Renal pelvis (tissue), 4 donors: Measurements from ENCODE around the gene CPTP. TPM values are rescaled to one million over a fixed set of nuclear protein-coding genes. Genes with fewer than 3 reads are reported as not detected.

Source experiments
- DNase-seq: peaks from one replicate; pipeline ENCODE4 v3.0.0-alpha.2; 2013
- polyA plus RNA-seq, 3 donors: library from polyadenylated mRNA; unstranded; fragments of 120-200 nt; gene quantifications; one replicate each; pipeline ENCODE4 v1.2.1, GENCODE V29; 2013; ENCODE audit not compliant: insufficient read length in 3 of 3

Gene CPTP
- polyA plus RNA-seq, 3 donors: 15.2 to 21.4 (median 19.0) TPM

DNA sequence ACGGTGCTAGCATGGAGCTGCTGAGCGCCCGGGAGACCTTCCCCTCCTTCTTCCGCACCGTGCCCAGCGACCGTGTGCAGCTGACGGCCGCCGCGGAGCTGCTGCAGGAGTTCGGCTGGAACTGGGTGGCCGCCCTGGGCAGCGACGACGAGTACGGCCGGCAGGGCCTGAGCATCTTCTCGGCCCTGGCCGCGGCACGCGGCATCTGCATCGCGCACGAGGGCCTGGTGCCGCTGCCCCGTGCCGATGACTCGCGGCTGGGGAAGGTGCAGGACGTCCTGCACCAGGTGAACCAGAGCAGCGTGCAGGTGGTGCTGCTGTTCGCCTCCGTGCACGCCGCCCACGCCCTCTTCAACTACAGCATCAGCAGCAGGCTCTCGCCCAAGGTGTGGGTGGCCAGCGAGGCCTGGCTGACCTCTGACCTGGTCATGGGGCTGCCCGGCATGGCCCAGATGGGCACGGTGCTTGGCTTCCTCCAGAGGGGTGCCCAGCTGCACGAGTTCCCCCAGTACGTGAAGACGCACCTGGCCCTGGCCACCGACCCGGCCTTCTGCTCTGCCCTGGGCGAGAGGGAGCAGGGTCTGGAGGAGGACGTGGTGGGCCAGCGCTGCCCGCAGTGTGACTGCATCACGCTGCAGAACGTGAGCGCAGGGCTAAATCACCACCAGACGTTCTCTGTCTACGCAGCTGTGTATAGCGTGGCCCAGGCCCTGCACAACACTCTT, 7.6 kb downstream of the CPTP start:
- no peak for DNase-seq

GRCh38 chr1:1332774-1333480, 8.3 kb downstream of the CPTP start:
- no peak for DNase-seq

DNA sequence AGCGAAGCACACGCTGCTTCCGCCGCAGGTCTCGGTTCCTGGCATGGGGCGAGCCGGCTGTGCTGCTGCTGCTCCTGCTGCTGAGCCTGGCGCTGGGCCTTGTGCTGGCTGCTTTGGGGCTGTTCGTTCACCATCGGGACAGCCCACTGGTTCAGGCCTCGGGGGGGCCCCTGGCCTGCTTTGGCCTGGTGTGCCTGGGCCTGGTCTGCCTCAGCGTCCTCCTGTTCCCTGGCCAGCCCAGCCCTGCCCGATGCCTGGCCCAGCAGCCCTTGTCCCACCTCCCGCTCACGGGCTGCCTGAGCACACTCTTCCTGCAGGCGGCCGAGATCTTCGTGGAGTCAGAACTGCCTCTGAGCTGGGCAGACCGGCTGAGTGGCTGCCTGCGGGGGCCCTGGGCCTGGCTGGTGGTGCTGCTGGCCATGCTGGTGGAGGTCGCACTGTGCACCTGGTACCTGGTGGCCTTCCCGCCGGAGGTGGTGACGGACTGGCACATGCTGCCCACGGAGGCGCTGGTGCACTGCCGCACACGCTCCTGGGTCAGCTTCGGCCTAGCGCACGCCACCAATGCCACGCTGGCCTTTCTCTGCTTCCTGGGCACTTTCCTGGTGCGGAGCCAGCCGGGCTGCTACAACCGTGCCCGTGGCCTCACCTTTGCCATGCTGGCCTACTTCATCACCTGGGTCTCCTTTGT, 9.1 kb downstream of the CPTP start:
- DNase-seq: no peak

- no peak for DNase-seq
Measured at GRCh38 chr1:1334835-1335234, 10.2 kb downstream of the CPTP start.

- DNase-seq: no peak
Measured at GRCh38 chr1:1335283-1335682, 10.7 kb downstream of the CPTP start.

- no peak for DNase-seq
Measured at GRCh38 chr1:1335792-1336248, 11.2 kb downstream of the CPTP start.

DNA sequence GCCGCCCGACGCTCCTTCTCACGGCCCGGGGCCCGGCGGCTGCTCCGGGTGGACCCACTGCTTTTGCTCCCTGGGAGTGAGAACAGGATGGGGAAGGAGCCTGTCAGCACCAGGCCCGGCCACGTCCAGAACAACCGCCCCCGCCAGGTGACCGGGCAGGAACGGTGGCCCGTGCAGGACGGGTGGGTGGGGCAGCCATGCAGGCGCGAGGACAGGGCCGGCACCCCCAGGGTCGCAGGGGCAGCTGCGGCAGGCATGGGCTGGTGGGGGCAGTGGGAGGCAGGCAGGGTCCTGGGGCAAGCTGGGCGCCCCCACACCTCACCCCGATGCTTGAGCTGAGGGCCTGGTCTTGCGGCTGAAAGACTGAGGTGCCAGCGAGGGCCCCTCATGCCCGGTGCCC, 11.8 kb downstream of the CPTP start:
- DNase-seq: no peak

- no peak for DNase-seq
Measured at GRCh38 chr1:1336931-1337792, 12.6 kb downstream of the CPTP start.

DNA sequence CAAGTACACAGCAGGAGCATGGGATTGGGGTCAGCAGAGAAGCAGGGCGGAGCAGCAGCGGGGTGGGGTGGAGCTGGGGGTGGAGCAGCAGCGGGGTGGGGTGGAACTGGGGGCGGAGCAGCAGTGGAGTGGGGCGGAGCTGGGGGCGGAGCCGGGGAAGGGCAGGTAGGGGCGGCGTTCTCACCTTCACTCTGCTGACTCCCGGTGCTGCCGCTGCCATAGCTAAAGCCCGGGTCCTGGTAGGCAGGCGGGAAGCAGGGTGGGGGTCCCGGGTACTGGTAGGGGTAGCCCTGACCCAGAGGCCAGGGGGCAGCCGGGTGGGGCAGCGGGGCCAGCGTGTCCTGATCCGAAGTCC, 13.2 kb downstream of the CPTP start:
- no peak for DNase-seq

- no peak for DNase-seq
Measured at GRCh38 chr1:1338278-1338677, 13.7 kb downstream of the CPTP start.

- DNase-seq: no peak
Measured at GRCh38 chr1:1340185-1340584, 15.6 kb downstream of the CPTP start.

GRCh38 chr1:1340791-1341548, 16.4 kb downstream of the CPTP start:
- no peak for DNase-seq

DNA sequence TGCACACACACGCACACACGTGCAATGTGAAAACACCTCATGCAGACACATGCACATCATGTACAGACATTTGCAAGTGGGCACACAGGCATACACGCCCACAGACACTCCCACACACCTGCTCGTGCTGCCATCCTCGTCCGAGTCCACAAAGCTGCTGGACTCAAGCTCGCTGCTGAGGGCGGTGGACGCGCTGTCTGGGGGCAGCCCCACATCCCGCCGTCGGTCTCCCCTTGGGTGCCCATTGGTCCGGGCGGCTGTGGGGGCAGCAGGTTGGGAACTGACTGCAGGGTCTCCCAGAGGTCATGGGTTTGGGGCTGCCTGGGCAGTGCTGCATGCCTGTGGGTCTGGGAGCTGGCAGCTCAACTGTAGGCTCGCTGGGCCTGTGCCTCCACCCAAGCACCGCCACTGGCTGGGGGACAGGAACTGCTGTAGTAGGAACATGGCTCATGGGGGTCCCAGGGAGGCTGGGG, 17.0 kb downstream of the CPTP start:
- no peak for DNase-seq

- DNase-seq: no peak
Measured at GRCh38 chr1:1342061-1342562, 17.5 kb downstream of the CPTP start.

GRCh38 chr1:1342584-1343115, 18.0 kb downstream of the CPTP start:
- DNase-seq: no peak

DNA sequence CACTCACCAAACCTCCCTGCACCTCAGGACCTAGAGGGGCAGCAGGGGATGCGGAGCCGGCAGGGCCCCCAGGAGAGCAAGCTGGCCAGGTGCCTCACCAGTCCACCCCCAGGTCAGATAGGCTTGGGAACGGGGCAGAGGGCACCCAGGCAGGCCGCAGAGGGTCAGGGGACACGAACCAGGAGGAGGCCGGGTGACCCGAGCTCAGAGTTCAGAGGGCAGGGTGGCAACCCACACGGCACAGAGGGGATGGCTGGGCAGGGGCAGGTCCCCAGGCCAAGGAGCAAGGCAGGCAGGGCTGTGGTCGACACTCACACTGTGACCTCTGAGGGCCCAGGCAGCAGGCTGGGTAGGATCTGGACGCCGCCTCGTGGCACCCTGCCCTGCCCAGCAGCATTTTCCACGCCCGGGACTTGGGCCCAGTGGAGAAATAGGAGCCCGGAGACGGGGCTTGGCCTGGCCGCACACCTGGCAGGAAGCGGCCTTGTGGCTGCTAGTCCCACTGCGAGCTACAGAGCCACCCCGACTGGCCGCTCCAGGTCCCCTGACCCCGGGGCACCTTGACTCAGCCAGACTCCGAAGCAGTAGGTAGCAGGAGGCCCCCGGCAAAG, 19.3 kb downstream of the CPTP start:
- no peak for DNase-seq

GRCh38 chr1:1344655-1345361, 20.2 kb downstream of the CPTP start:
- no peak for DNase-seq

DNA sequence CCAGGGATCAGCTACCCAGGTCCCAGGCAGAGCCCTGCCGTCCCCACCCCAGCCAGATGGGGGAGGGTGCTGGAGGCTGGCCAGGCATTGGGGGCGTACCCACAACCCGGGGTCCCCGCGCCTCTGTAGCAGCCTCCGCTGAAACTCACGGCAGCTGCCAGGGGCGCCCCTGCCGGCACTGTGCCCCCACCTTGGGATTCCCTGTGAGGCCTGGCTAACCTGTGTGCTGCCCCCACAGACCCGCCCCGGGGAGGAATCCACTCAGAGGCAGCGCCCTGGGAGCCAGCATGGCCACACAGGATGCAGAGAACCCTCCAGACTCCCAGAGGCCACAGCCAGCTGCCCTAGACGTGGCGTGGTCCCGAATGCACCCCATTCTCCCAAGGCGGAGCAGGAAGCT, 20.8 kb downstream of the CPTP start:
- no peak for DNase-seq

DNA sequence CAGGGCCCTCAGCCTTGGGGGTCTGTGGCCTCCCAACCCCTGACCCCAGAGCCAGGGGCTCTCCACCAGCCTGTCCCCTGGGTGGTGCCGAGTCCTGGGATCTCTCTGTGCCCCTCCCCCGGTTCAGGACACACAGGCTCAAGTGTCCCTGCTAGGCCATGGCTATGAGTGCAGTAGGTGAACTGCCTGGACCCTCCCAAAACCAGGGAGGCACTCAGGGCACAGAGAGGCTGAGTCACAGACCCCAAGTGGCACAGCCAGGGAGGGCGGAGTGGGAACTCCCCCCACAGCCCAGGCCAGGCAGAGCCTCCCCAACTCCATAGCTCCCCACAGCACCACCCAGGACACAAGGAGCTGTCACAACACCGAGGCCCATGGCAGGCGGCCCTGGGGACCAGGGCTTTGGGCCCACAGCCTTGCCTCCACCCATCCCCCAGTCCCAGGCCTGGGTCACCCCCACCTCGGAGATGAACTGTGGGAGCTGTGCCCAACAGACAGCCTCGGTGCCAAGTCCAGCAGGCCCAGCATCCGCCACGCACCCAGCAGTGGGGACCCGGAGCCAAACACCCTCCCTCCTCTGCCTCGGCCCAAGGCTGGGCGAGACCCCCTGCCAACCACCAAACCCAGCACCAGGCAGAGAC, 21.4 kb downstream of the CPTP start:
- no peak for DNase-seq
